Esophagus squamous epithelium (tissue), 5 donors: ENCODE data around the gene RNF207. TPM values are rescaled to one million over a fixed set of nuclear protein-coding genes. Genes with fewer than 3 reads are reported as not detected.
"Not testable (repeated sequence)": the region's sequence is repeated elsewhere in the genome, so short reads cannot be mapped to it uniquely, and the experiment has no call there.

ENCODE experiments used
- DNase-seq: peaks from one replicate; lab custom pipeline; 2025; lab: John Stamatoyannopoulos, UW
- H3K27ac ChIP-seq, 4 donors: fragments of 200-600 bp; sonication (generic); one replicate each; pipeline ENCODE4 v1.5.1; 2016 to 2019; ENCODE audit warnings: mild to moderate bottlenecking in 1 of 4
- H3K27me3 ChIP-seq, 4 donors: fragments of 200-600 bp; sonication (generic); 1 replicate in 3 of 4; 2 replicates in 1 of 4; pipeline versions ENCODE4 v1.5.1 to v1.6.0; 2017 to 2021; ENCODE audit warnings: antibody characterized with exemption in 1 of 4
- H3K36me3 ChIP-seq, 3 donors: fragments of 200-600 bp; sonication (generic); one replicate each; pipeline ENCODE4 v1.5.1; 2016 to 2019
- H3K4me1 ChIP-seq, 3 donors: fragments of 200-600 bp; sonication (generic); one replicate each; pipeline ENCODE4 v1.5.1; 2017 to 2019
- H3K4me3 ChIP-seq, 4 donors: fragments of 200-600 bp; sonication (generic); 1 replicate in 3 of 4; 2 replicates in 1 of 4; pipeline ENCODE4 v1.5.1; 2016 to 2019; ENCODE audit warnings: mild to moderate bottlenecking in 2 of 4, moderate library complexity in 1 of 4
- H3K9me3 ChIP-seq, 3 donors: fragments of 200-600 bp; sonication (generic); one replicate each; pipeline ENCODE4 v1.5.1; 2016 to 2019
- CTCF ChIP-seq, 6 experiments: fragments of 450-650 bp in 4 of 6; fragments of 200-600 bp in 2 of 6; sonication (generic) in 2 of 6; IDR thresholded peaks; one replicate each; pipeline ENCODE4 v1.5.1; 2016 to 2019; ENCODE audit warnings: antibody characterized with exemption in 6 of 6, mild to moderate bottlenecking in 4 of 6, moderate library complexity in 4 of 6
- POLR2A ChIP-seq, 4 donors: fragments of 450-650 bp; IDR thresholded peaks; one replicate each; pipeline ENCODE4 v1.6.1; 2017; ENCODE audit warnings: antibody characterized with exemption in 4 of 4, mild to moderate bottlenecking in 4 of 4, moderate library complexity in 3 of 4
- WGBS, 2 donors: methylation state at CpG; one replicate each; pipeline ENCODE4 v1.1.5; 2018; 5-methylcytosine and 5-hydroxymethylcytosine counted together
- intact Hi-C: fragments of 100-400 bp; cut with DNase I; formaldehyde crosslinking; loops from one replicate; pipeline ENCODE4 v1.15.0; 2022
- total RNA-seq, 4 donors: library from RNA; depleted of rRNA; stranded (reverse); fragments of >200 nt; gene quantifications; one replicate each; pipeline ENCODE4 v1.1.0, GENCODE V29; 2016
- donor health status: DM: yes; HTN: yes; CAD: no.

Gene RNF207
- total RNA-seq, 4 donors from 2014 or later: 6.6 to 43.3 (median 23.3) TPM

- intact Hi-C loops: no loop called here
- no peak for TF ChIP-seq CTCF (IDR thresholded peaks at IDR 0.05)
- no peak for TF ChIP-seq POLR2A (IDR thresholded peaks at IDR 0.05)
- Histone ChIP-seq H3K36me3 (peaks cover 0 to 40% (median 2%) of the 10 kb centered on the region in 3 donors), H3K4me3 (no peak overlapping the region), H3K9me3 (no peaks in the 10 kb centered on the region), H3K4me1 (peaks cover 0 to 46% (median 23%) of the 10 kb centered on the region in 3 donors), H3K27ac (peak overlapping the region in 2 of 4 donors; percentile 74 to 80), H3K27me3 (no peaks in the 10 kb centered on the region)
- 83 to 90% methylated on average over 10 to 15 of the region's 16 CpGs for WGBS, 2 donors
- no peak for DNase-seq
Observed at GRCh38 chr1:6218375-6219164, 12.7 kb downstream of the RNF207 start.

- intact Hi-C loops, H3K9me3 ChIP-seq, H3K4me3 ChIP-seq, DNase-seq, H3K27me3 ChIP-seq: not testable (repeated sequence)
- 74 to 100% methylated on average over 5 to 11 of the region's 11 CpGs for WGBS, 2 donors
- Histone ChIP-seq H3K36me3 (peaks cover 0 to 51% (median 10%) of the 10 kb centered on the region in 3 donors), H3K27ac (peak overlapping the region; percentile 74 to 85 (median 80)), H3K4me1 (peaks cover 0 to 48% (median 24%) of the 10 kb centered on the region in 3 donors)
Observed at GRCh38 chr1:6219641-6220040, 13.7 kb downstream of the RNF207 start.

- Histone ChIP-seq H3K27ac (peak overlapping the region; percentile 74 to 85 (median 80)), H3K4me3 (no peak overlapping the region), H3K27me3 (no peaks in the 10 kb centered on the region), H3K4me1 (peaks cover 0 to 48% (median 24%) of the 10 kb centered on the region in 3 donors), H3K36me3 (peaks cover 0 to 57% (median 15%) of the 10 kb centered on the region in 3 donors), H3K9me3 (no peaks in the 10 kb centered on the region)
- WGBS, 2 donors: 45 to 50% methylated on average over 1 to 4 of the region's 8 CpGs
- TF ChIP-seq CTCF (IDR thresholded peaks at IDR 0.05) (no peak), POLR2A (IDR thresholded peaks at IDR 0.05) (no peak)
- no peak for DNase-seq
- intact Hi-C loops: no loop called here
Observed at GRCh38 chr1:6220236-6220635, 14.3 kb downstream of the RNF207 start.

- H3K36me3 ChIP-seq: peaks cover 0 to 58% (median 21%) of the 10 kb centered on the region in 3 donors
- peaks cover 0 to 48% (median 24%) of the 10 kb centered on the region in 3 donors for H3K4me1 ChIP-seq
- no peaks in the 10 kb centered on the region for H3K27me3 ChIP-seq
- no peak overlapping the region for H3K4me3 ChIP-seq
- peak overlapping the region in 3 of 4 donors; percentile 22 to 85 (median 74) for H3K27ac ChIP-seq
- TF ChIP-seq POLR2A (IDR thresholded peaks at IDR 0.05): no peak
- no peak for TF ChIP-seq CTCF (IDR thresholded peaks at IDR 0.05)
- no peak for DNase-seq
- intact Hi-C loops: no loop called here
- no peaks in the 10 kb centered on the region for H3K9me3 ChIP-seq
- 90 to 91% methylated on average over 9 to 12 of the region's 12 CpGs for WGBS, 2 donors
Observed at GRCh38 chr1:6221210-6221784, 15.4 kb downstream of the RNF207 start.

GRCh38 chr1:6222636-6223035 lies 16.7 kb downstream of the RNF207 start:
- Histone ChIP-seq H3K36me3 (peaks cover 0 to 61% (median 21%) of the 10 kb centered on the region in 3 donors), H3K4me3 (no peak overlapping the region), H3K4me1 (peaks cover 0 to 48% (median 24%) of the 10 kb centered on the region in 3 donors), H3K9me3 (no peaks in the 10 kb centered on the region), H3K27ac (peak overlapping the region; percentile 57 to 85 (median 72)), H3K27me3 (no peaks in the 10 kb centered on the region)
- TF ChIP-seq POLR2A (IDR thresholded peaks at IDR 0.05) (no peak), CTCF (IDR thresholded peaks at IDR 0.05) (no peak)
- WGBS, 2 donors: 22 to 43% methylated on average over 5 to 6 of the region's 6 CpGs
- intact Hi-C loops: no loop called here
- DNase-seq: no peak
